Measurements from ENCODE around the gene NMT1.

The NMT1 gene

GRCh38 chr17:45042346-45043120 is 18.6 kb upstream of the NMT1 start:
- Histone ChIP-seq H3K4me1 (ENCODE audit: low read length) (no peaks in the 10 kb centered on the region), H3K9me2 (replicated peaks; ENCODE audit: insufficient read depth, low read length) (no peaks in the 10 kb centered on the region), H3K27me3 (replicated peaks; ENCODE audit: insufficient read depth, low read length) (no peaks in the 10 kb centered on the region), H3K9ac (ENCODE audit: low read length) (no peak overlapping the region), H3K27ac (ENCODE audit: low read length) (no peak overlapping the region), H3K4me2 (ENCODE audit: low read depth, low read length) (no peak overlapping the region), H3K4me3 (ENCODE audit: low read length) (no peak overlapping the region), H3F3A (ENCODE audit: insufficient read depth, low read length) (no peaks in the 10 kb centered on the region), H3K36me3 (replicated peaks; ENCODE audit: insufficient read depth, low read length) (no peaks in the 10 kb centered on the region), H2AFZ (ENCODE audit: low read length) (no peak overlapping the region), H3K9me3 (replicated peaks; ENCODE audit: insufficient read depth, low read length) (no peaks in the 10 kb centered on the region), H4K20me1 (ENCODE audit: insufficient read depth, low read length) (no peaks in the 10 kb centered on the region), H3K79me2 (ENCODE audit: low read length) (peaks cover 4% of the 10 kb centered on the region)
- DNase-seq: no peak
- TF ChIP-seq EZH2phosphoT487 (IDR thresholded peaks at IDR 0.05; ENCODE audit: low read length): no peak
- TF ChIP-seq EZH2 (optimal IDR thresholded peaks at IDR 0.05; ENCODE audit: low read depth, low read length): no peak
- no peak for TF ChIP-seq CTCF (IDR thresholded peaks at IDR 0.05; ENCODE audit: low read length)

- no peak for TF ChIP-seq EZH2phosphoT487 (IDR thresholded peaks at IDR 0.05; ENCODE audit: low read length)
- TF ChIP-seq CTCF (IDR thresholded peaks at IDR 0.05; ENCODE audit: low read length): no peak
- no peak for TF ChIP-seq EZH2 (optimal IDR thresholded peaks at IDR 0.05; ENCODE audit: low read depth, low read length)
- Histone ChIP-seq H3K79me2 (ENCODE audit: low read length) (peaks cover 18% of the 10 kb centered on the region), H2AFZ (ENCODE audit: low read length) (no peak overlapping the region), H3K9me2 (replicated peaks; ENCODE audit: insufficient read depth, low read length) (no peaks in the 10 kb centered on the region), H3K36me3 (replicated peaks; ENCODE audit: insufficient read depth, low read length) (no peaks in the 10 kb centered on the region), H3K9me3 (replicated peaks; ENCODE audit: insufficient read depth, low read length) (no peaks in the 10 kb centered on the region), H3K4me1 (ENCODE audit: low read length) (no peaks in the 10 kb centered on the region), H3K4me3 (ENCODE audit: low read length) (no peak overlapping the region), H4K20me1 (ENCODE audit: insufficient read depth, low read length) (no peaks in the 10 kb centered on the region), H3K9ac (ENCODE audit: low read length) (no peak overlapping the region), H3K27me3 (replicated peaks; ENCODE audit: insufficient read depth, low read length) (no peaks in the 10 kb centered on the region), H3K4me2 (ENCODE audit: low read depth, low read length) (no peak overlapping the region), H3F3A (ENCODE audit: insufficient read depth, low read length) (no peaks in the 10 kb centered on the region), H3K27ac (ENCODE audit: low read length) (no peak overlapping the region)
- DNase-seq: no peak
Observed at GRCh38 chr17:45043813-45044540, 17.1 kb upstream of the NMT1 start.

- DNase-seq: no peak
- Histone ChIP-seq H3K4me3 (ENCODE audit: low read length) (no peak overlapping the region), H2AFZ (ENCODE audit: low read length) (no peak overlapping the region), H3F3A (ENCODE audit: insufficient read depth, low read length) (peaks cover 10% of the 10 kb centered on the region), H4K20me1 (ENCODE audit: insufficient read depth, low read length) (no peaks in the 10 kb centered on the region), H3K27me3 (replicated peaks; ENCODE audit: insufficient read depth, low read length) (no peaks in the 10 kb centered on the region), H3K9ac (ENCODE audit: low read length) (no peak overlapping the region), H3K4me2 (ENCODE audit: low read depth, low read length) (no peak overlapping the region), H3K9me2 (replicated peaks; ENCODE audit: insufficient read depth, low read length) (no peaks in the 10 kb centered on the region), H3K4me1 (ENCODE audit: low read length) (0 out of 2 replicates have a peak, but pooled peaks cover 3% of the 10 kb centered on the region), H3K36me3 (replicated peaks; ENCODE audit: insufficient read depth, low read length) (no peaks in the 10 kb centered on the region), H3K27ac (ENCODE audit: low read length) (no peak overlapping the region), H3K79me2 (ENCODE audit: low read length) (peaks cover 36% of the 10 kb centered on the region), H3K9me3 (replicated peaks; ENCODE audit: insufficient read depth, low read length) (no peaks in the 10 kb centered on the region)
- TF ChIP-seq EZH2 (optimal IDR thresholded peaks at IDR 0.05; ENCODE audit: low read depth, low read length) (no peak), EZH2phosphoT487 (IDR thresholded peaks at IDR 0.05; ENCODE audit: low read length) (no peak), CTCF (IDR thresholded peaks at IDR 0.05; ENCODE audit: low read length) (no peak)
Observed at GRCh38 chr17:45046537-45047125, 14.5 kb upstream of the NMT1 start.

Measured in MM.1S (cell line).